A549 (cell line): Measurements from ENCODE around the gene LRRC2. TPM values are rescaled to one million over a fixed set of nuclear protein-coding genes. Genes with fewer than 3 reads are reported as not detected.

Experiments
- ATAC-seq, 2 experiments: fragments of 200-7000 bp in 1 of 2; fragments of >200 bp in 1 of 2; cut with Nextera tagmentation in 1 of 2; cut with Tn5 transposase in 1 of 2; 3 replicates each; pipeline versions ENCODE4 v1.8.0 to v1.9.1; 2018 to 2020; ENCODE audit warnings: mild to moderate bottlenecking in 1 of 2, moderate library complexity in 1 of 2
- CTCF ChIA-PET: fragments of 300-600 bp; sonication (Branson Sonifier 250); formaldehyde crosslinking; extraction: SDS; loops from one replicate; lab custom pipeline; 2021; ENCODE audit warnings: antibody characterized with exemption, inconsistent platforms; lab: Yijun Ruan, JAX
- POLR2A ChIA-PET: fragments of 350-600 bp; formaldehyde crosslinking; extraction: SDS; loops from one replicate; lab custom pipeline; 2021; ENCODE audit warnings: antibody characterized with exemption, inconsistent platforms; lab: Yijun Ruan, JAX
- DNase-seq, 2 experiments: peaks; one replicate each; pipeline versions ENCODE4 v3.0.0 to v3.0.0-alpha.2; 2011 to 2016; ENCODE audit warnings: low read depth in 1 of 2, low spot score in 1 of 2
- FAIRE-seq: peaks from 2 replicates; lab custom pipeline; 2011; peaks lifted over from hg19 to GRCh38; lab: Jason Lieb, UNC
- H3K27ac ChIP-seq, 2 experiments: fragments of >200 bp; sonication (Bioruptor Twin); formaldehyde crosslinking; 3 replicates each; pipeline ENCODE4 v1.5.1; 2016 to 2017
- H3K4me1 ChIP-seq: fragments of >200 bp; sonication (Bioruptor Twin); formaldehyde crosslinking; 3 replicates; pipeline ENCODE4 v1.6.1; 2016
- H3K4me2 ChIP-seq: fragments of >200 bp; sonication (Bioruptor Twin); formaldehyde crosslinking; 3 replicates; pipeline ENCODE4 v1.6.1; 2016
- H3K4me3 ChIP-seq: fragments of >200 bp; sonication (Bioruptor Twin); formaldehyde crosslinking; 3 replicates; pipeline ENCODE4 v1.5.1; 2016
- H3K9me3 ChIP-seq: fragments of >200 bp; sonication (Bioruptor Twin); formaldehyde crosslinking; 3 replicates; pipeline ENCODE4 v1.6.1; 2016
- EHF ChIP-seq: fragments of 250-450 bp; sonication (Bioruptor Pico); IDR thresholded peaks from 2 replicates; pipeline ENCODE4 v1.5.0; 2020; ENCODE audit warnings: mild to moderate bottlenecking
- EP300 ChIP-seq, 2 experiments: fragments of >200 bp; sonication (Bioruptor Twin); formaldehyde crosslinking; IDR thresholded peaks; 2 replicates in 1 of 2; 3 replicates in 1 of 2; pipeline ENCODE4 v1.6.1; 2016 to 2017
- FOSB ChIP-seq: fragments of 250-450 bp; sonication (Bioruptor Pico); IDR thresholded peaks from 2 replicates; pipeline ENCODE4 v1.5.0; 2020; ENCODE audit warnings: mild to moderate bottlenecking, moderate library complexity
- FOXS1 ChIP-seq: fragments of 250-450 bp; sonication (Bioruptor Pico); IDR thresholded peaks from 2 replicates; pipeline ENCODE4 v1.5.0; 2020; ENCODE audit warnings: mild to moderate bottlenecking, moderate library complexity
- HDAC2 ChIP-seq: fragments of 200-600 bp; sonication (generic); IDR thresholded peaks from 2 replicates; pipeline ENCODE4 v1.6.1; 2016
- JUN ChIP-seq, 2 experiments: fragments of >200 bp; sonication (Bioruptor Twin); formaldehyde crosslinking; IDR thresholded peaks; 2 replicates in 1 of 2; 3 replicates in 1 of 2; pipeline ENCODE4 v1.6.1; 2016 to 2017
- MAZ ChIP-seq: fragments of 150-350 bp; IDR thresholded peaks from 2 replicates; pipeline ENCODE4 v1.6.1; 2014; ENCODE audit warnings: antibody characterized with exemption, low read depth, low read length, borderline replicate concordance
- POLR2AphosphoS2 ChIP-seq: conservative IDR thresholded peaks from 2 replicates; pipeline ENCODE4 v1.6.1; 2012; ENCODE audit warnings: low read length, improper control_type of control experiment, inconsistent platforms
- SREBF2 ChIP-seq: fragments of 450-650 bp; IDR thresholded peaks from 2 replicates; pipeline ENCODE4 v1.6.1; 2014; ENCODE audit warnings: mild to moderate bottlenecking, moderate library complexity
- ZC3H11A ChIP-seq: fragments of 450-650 bp; IDR thresholded peaks from 2 replicates; pipeline ENCODE4 v1.6.1; 2014; ENCODE audit warnings: antibody characterized with exemption, mild to moderate bottlenecking
- ZNF302 ChIP-seq: fragments of 250-450 bp; sonication (Bioruptor Pico); IDR thresholded peaks from 2 replicates; pipeline ENCODE4 v1.9.0; 2021; ENCODE audit warnings: inconsistent platforms, mild to moderate bottlenecking, moderate library complexity
- polyA plus RNA-seq, 4 experiments: library from polyadenylated mRNA; depleted of rRNA in 3 of 4; stranded (reverse); fragments of >200 nt; fragmentation: RNase III in 1 of 4; extraction: RNeasy Plus Mini Kit Qiagen cat#74134 plus additional on column Dnase treatment in 1 of 4; gene quantifications; 2 replicates in 3 of 4; 3 replicates in 1 of 4; pipeline ENCODE4 v1.2.3, GENCODE V29; 2011 to 2017
- TF ChIP-seq, protein P1 (sequence below): fragments of 250-450 bp; sonication (Bioruptor Pico); IDR thresholded peaks from 2 replicates; pipeline ENCODE4 v1.5.0; 2020; ENCODE audit warnings: low read depth, mild to moderate bottlenecking, moderate library complexity
- TF ChIP-seq, protein P2 (sequence below): fragments of 450-650 bp; IDR thresholded peaks from 2 replicates; pipeline ENCODE4 v1.6.1; 2014; ENCODE audit warnings: antibody characterized with exemption
- TF ChIP-seq, protein P3 (sequence below): IDR thresholded peaks from 2 replicates; pipeline ENCODE4 v1.6.1; 2012; ENCODE audit warnings: low read depth, borderline replicate concordance
- TF ChIP-seq, protein P4 (sequence below): fragments of >200 bp; sonication (Bioruptor Twin); formaldehyde crosslinking; IDR thresholded peaks from 3 replicates; pipeline ENCODE4 v1.5.1; 2016
- TF ChIP-seq, protein P5 (sequence below): fragments of 200-600 bp; sonication (generic); IDR thresholded peaks from 2 replicates; pipeline ENCODE4 v1.6.1; 2016; ENCODE audit warnings: antibody characterized with exemption, mild to moderate bottlenecking, moderate library complexity
- TF ChIP-seq, protein P6 (sequence below): IDR thresholded peaks from 2 replicates; pipeline ENCODE4 v1.6.1; 2012
- TF ChIP-seq, protein P7 (sequence below): fragments of 150-350 bp; IDR thresholded peaks from 2 replicates; pipeline ENCODE4 v1.6.1; 2014; ENCODE audit warnings: low read depth, mild to moderate bottlenecking, low read length

The LRRC2 gene
- polyA plus RNA-seq, 2 of the 4 experiments (the other 2 are of a cell fraction) = not detected

DNA sequence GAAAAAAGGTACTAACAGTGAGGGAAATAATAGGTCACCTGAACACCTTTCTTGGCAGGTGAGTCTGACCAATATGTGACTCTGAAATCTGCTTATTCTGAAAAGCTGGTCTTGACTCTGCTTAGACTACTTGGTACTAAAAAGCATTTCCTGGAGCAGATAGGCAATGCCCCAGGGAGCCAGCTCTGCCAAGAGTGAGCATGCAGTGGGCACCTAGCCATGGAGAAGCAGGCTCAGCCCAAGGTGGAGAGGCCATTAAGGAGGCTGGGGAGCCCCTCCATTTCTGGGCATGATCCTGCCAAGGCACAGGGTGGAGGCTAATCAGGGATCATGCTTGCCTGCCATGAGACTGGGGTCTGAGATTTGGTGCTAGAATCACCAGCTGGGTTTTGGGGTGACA, 99.8 kb downstream of the LRRC2 start:
- H3K27ac ChIP-seq = no peak overlapping the region
- CTCF ChIA-PET = no interaction called here

More for the DNA sequence above, 99.8 kb downstream of the LRRC2 start:
- H3K4me1 ChIP-seq = no peaks in the 10 kb centered on the region
- FAIRE-seq (no peak), ATAC-seq (no peak), DNase-seq (no peak)
- no peak overlapping the region for H3K4me2 ChIP-seq
- POLR2A ChIA-PET = no interaction called here
- TF ChIP-seq HDAC2 (no peak), POLR2AphosphoS2 (no peak), FOXS1 (CRISPR knock-in tag) (no peak), ZNF302 (CRISPR knock-in tag) (no peak), SREBF2 (no peak), MAZ (no peak), ZC3H11A (no peak), JUN (IDR thresholded peaks at IDR 0.05) (no peak), EP300 (IDR thresholded peaks at IDR 0.05) (no peak), FOSB (CRISPR knock-in tag) (no peak), EHF (CRISPR knock-in tag) (no peak)
- TF ChIP-seq, protein P1, sequence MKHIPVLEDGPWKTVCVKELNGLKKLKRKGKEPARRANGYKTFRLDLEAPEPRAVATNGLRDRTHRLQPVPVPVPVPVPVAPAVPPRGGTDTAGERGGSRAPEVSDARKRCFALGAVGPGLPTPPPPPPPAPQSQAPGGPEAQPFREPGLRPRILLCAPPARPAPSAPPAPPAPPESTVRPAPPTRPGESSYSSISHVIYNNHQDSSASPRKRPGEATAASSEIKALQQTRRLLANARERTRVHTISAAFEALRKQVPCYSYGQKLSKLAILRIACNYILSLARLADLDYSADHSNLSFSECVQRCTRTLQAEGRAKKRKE = no peak
- TF ChIP-seq, protein P2, sequence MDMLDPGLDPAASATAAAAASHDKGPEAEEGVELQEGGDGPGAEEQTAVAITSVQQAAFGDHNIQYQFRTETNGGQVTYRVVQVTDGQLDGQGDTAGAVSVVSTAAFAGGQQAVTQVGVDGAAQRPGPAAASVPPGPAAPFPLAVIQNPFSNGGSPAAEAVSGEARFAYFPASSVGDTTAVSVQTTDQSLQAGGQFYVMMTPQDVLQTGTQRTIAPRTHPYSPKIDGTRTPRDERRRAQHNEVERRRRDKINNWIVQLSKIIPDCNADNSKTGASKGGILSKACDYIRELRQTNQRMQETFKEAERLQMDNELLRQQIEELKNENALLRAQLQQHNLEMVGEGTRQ = no peak
- TF ChIP-seq, protein P3, sequence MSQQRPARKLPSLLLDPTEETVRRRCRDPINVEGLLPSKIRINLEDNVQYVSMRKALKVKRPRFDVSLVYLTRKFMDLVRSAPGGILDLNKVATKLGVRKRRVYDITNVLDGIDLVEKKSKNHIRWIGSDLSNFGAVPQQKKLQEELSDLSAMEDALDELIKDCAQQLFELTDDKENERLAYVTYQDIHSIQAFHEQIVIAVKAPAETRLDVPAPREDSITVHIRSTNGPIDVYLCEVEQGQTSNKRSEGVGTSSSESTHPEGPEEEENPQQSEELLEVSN = no peak
- TF ChIP-seq, protein P4, sequence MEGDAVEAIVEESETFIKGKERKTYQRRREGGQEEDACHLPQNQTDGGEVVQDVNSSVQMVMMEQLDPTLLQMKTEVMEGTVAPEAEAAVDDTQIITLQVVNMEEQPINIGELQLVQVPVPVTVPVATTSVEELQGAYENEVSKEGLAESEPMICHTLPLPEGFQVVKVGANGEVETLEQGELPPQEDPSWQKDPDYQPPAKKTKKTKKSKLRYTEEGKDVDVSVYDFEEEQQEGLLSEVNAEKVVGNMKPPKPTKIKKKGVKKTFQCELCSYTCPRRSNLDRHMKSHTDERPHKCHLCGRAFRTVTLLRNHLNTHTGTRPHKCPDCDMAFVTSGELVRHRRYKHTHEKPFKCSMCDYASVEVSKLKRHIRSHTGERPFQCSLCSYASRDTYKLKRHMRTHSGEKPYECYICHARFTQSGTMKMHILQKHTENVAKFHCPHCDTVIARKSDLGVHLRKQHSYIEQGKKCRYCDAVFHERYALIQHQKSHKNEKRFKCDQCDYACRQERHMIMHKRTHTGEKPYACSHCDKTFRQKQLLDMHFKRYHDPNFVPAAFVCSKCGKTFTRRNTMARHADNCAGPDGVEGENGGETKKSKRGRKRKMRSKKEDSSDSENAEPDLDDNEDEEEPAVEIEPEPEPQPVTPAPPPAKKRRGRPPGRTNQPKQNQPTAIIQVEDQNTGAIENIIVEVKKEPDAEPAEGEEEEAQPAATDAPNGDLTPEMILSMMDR = no peak
- TF ChIP-seq, protein P5, sequence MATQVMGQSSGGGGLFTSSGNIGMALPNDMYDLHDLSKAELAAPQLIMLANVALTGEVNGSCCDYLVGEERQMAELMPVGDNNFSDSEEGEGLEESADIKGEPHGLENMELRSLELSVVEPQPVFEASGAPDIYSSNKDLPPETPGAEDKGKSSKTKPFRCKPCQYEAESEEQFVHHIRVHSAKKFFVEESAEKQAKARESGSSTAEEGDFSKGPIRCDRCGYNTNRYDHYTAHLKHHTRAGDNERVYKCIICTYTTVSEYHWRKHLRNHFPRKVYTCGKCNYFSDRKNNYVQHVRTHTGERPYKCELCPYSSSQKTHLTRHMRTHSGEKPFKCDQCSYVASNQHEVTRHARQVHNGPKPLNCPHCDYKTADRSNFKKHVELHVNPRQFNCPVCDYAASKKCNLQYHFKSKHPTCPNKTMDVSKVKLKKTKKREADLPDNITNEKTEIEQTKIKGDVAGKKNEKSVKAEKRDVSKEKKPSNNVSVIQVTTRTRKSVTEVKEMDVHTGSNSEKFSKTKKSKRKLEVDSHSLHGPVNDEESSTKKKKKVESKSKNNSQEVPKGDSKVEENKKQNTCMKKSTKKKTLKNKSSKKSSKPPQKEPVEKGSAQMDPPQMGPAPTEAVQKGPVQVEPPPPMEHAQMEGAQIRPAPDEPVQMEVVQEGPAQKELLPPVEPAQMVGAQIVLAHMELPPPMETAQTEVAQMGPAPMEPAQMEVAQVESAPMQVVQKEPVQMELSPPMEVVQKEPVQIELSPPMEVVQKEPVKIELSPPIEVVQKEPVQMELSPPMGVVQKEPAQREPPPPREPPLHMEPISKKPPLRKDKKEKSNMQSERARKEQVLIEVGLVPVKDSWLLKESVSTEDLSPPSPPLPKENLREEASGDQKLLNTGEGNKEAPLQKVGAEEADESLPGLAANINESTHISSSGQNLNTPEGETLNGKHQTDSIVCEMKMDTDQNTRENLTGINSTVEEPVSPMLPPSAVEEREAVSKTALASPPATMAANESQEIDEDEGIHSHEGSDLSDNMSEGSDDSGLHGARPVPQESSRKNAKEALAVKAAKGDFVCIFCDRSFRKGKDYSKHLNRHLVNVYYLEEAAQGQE = no peak
- TF ChIP-seq, protein P6, sequence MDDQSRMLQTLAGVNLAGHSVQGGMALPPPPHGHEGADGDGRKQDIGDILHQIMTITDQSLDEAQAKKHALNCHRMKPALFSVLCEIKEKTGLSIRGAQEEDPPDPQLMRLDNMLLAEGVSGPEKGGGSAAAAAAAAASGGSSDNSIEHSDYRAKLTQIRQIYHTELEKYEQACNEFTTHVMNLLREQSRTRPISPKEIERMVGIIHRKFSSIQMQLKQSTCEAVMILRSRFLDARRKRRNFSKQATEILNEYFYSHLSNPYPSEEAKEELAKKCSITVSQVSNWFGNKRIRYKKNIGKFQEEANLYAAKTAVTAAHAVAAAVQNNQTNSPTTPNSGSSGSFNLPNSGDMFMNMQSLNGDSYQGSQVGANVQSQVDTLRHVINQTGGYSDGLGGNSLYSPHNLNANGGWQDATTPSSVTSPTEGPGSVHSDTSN = no peak
- TF ChIP-seq, protein P7, sequence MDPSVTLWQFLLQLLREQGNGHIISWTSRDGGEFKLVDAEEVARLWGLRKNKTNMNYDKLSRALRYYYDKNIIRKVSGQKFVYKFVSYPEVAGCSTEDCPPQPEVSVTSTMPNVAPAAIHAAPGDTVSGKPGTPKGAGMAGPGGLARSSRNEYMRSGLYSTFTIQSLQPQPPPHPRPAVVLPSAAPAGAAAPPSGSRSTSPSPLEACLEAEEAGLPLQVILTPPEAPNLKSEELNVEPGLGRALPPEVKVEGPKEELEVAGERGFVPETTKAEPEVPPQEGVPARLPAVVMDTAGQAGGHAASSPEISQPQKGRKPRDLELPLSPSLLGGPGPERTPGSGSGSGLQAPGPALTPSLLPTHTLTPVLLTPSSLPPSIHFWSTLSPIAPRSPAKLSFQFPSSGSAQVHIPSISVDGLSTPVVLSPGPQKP = no peak
- no peak overlapping the region for H3K4me3 ChIP-seq
- H3K9me3 ChIP-seq = no peaks in the 10 kb centered on the region

Other genes starting within 250 kb of the LRRC2 start
- gene CCR2, start 212.2 kb downstream of the LRRC2 start, polyA plus RNA-seq (2011; rRNA removed) = not detected in 2 replicates
- not detected in 3 replicates for gene CCR2, start 212.2 kb downstream of the LRRC2 start, polyA plus RNA-seq (2017; fragmentation: RNase III; extraction: RNeasy Plus Mini Kit Qiagen cat#74134 plus additional on column Dnase treatment)
- not detected in 2 replicates for gene CCR5, start 195.4 kb downstream of the LRRC2 start, polyA plus RNA-seq (2011; rRNA removed)
- not detected in 3 replicates for gene CCR5, start 195.4 kb downstream of the LRRC2 start, polyA plus RNA-seq (2017; fragmentation: RNase III; extraction: RNeasy Plus Mini Kit Qiagen cat#74134 plus additional on column Dnase treatment)
- gene CCRL2, start 159.0 kb downstream of the LRRC2 start, polyA plus RNA-seq (2011; rRNA removed) = not detected in 2 replicates
- gene CCRL2, start 159.0 kb downstream of the LRRC2 start, polyA plus RNA-seq (2017; fragmentation: RNase III; extraction: RNeasy Plus Mini Kit Qiagen cat#74134 plus additional on column Dnase treatment) = not detected in 3 replicates
- not detected in 2 replicates for gene LTF, start 101.4 kb downstream of the LRRC2 start, polyA plus RNA-seq (2011; rRNA removed)
- not detected in 3 replicates for gene LTF, start 101.4 kb downstream of the LRRC2 start, polyA plus RNA-seq (2017; fragmentation: RNase III; extraction: RNeasy Plus Mini Kit Qiagen cat#74134 plus additional on column Dnase treatment)
- not detected in 2 replicates for gene RTP3, start 68.3 kb downstream of the LRRC2 start, polyA plus RNA-seq (2011; rRNA removed)
- gene RTP3, start 68.3 kb downstream of the LRRC2 start, polyA plus RNA-seq (2017; fragmentation: RNase III; extraction: RNeasy Plus Mini Kit Qiagen cat#74134 plus additional on column Dnase treatment) = not detected in 3 replicates
- gene FAM240A, start 46.2 kb upstream of the LRRC2 start, polyA plus RNA-seq (2011; rRNA removed) = not detected in 2 replicates
- not detected in 3 replicates for gene FAM240A, start 46.2 kb upstream of the LRRC2 start, polyA plus RNA-seq (2017; fragmentation: RNase III; extraction: RNeasy Plus Mini Kit Qiagen cat#74134 plus additional on column Dnase treatment)
- 2.3 and 3.6 TPM in 2 replicates for gene ALS2CL, start 127.4 kb upstream of the LRRC2 start, polyA plus RNA-seq (2011; rRNA removed)
- gene ALS2CL, start 127.4 kb upstream of the LRRC2 start, polyA plus RNA-seq (2017; fragmentation: RNase III; extraction: RNeasy Plus Mini Kit Qiagen cat#74134 plus additional on column Dnase treatment) = 3.3 to 4.0 TPM (median 3.9 TPM) in 3 replicates
- 0.12 and 0.21 TPM in 2 replicates for gene TMIE, start 135.1 kb upstream of the LRRC2 start, polyA plus RNA-seq (2011; rRNA removed)
- gene TMIE, start 135.1 kb upstream of the LRRC2 start, polyA plus RNA-seq (2017; fragmentation: RNase III; extraction: RNeasy Plus Mini Kit Qiagen cat#74134 plus additional on column Dnase treatment) = 0.09 TPM in 1 of 3 replicates, not detected in the others
- not detected in 2 replicates for gene PRSS50, start 151.6 kb upstream of the LRRC2 start, polyA plus RNA-seq (2011; rRNA removed)
- not detected in 3 replicates for gene PRSS50, start 151.6 kb upstream of the LRRC2 start, polyA plus RNA-seq (2017; fragmentation: RNase III; extraction: RNeasy Plus Mini Kit Qiagen cat#74134 plus additional on column Dnase treatment)